GM21528 (cell line): ENCODE results near the gene CDK18.
"Not testable (repeated sequence)": the region's sequence is repeated elsewhere in the genome, so short reads cannot be mapped to it uniquely, and the experiment has no call there.

Experiments used
- ATAC-seq: cut with Tn5 transposase; IDR thresholded peaks from one replicate; pipeline ENCODE4 v1.9.1; 2021; ENCODE audit warnings: mild to moderate bottlenecking, moderate library complexity; ENCODE audit not compliant: unreplicated experiment, low FRiP score

The CDK18 gene

DNA sequence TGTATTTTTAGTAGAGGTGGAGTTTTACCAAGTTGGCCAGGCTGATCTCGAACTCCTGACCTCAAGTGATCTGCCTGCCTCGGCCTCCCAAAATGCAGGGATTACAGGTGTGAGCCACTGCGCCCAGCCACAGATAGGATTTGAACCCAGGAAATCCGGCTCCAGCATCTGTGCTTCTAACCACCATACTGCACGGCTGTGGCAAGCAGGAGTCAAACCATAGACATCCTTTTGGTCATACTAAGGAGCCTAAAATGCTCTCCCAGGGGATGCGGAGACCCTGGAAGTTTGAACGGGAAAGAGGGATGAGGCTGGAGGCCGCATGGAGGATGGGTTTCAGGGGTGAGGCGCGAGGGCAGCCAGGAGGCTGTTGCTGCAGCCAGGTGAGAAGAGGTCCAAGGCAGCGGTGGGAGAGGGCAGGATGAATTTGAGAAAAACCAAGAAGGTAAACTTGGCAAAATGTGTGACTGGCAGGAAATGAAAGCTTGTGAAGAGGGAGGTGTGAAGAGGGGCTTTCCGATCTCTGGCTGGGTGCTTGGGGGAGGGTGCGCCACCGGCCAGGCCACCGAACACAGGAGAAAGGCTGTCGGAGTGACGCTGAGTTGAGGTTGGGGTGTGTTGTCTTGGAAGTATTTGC, 24.0 kb upstream of the CDK18 start:
- no peak for ATAC-seq

DNA sequence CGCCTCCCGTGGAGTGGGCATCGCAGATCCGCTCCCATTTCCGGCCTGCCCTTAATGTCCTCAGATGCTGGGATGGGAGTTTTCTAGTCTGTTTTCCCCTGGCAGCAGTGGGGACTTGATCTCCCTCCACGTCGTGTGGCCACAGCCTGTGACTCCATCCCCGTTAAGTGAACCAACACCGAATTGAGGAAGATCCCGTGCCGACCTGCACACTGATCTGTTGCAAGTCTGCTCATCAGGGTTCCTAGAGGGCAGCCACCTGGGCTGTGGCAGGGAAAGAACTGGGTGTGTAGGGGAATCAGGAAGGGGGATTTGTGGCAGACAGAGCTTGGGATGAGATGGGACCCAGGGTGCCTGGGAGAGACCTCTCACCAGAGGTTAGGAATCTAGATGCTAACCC, 23.3 kb upstream of the CDK18 start:
- ATAC-seq: no peak

DNA sequence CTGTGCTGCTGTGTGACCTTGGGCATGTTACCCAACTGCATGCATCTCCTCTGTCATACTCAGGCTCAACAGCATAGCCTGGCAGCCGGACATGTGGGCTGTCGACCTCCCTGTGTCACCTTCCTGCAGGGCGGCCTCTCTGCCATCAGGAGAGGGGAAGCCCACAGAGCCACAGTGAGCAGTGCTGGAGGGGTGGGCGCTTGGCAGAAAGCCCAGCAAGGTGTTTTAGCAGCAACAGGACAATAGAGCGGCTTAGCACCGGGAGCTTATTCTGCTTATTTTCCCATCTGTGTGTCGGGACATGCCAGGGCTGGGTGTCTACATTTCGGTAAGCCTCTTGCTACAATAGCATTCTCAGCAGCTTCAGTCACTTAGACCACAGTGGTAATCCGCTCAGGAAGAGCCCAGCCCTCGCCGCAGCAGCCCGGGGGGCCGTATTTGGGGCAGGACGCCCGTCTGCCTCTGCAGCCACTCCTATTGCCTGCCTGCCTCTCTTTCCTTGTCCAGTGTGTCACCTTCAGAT, 22.8 kb upstream of the CDK18 start:
- no peak for ATAC-seq

DNA sequence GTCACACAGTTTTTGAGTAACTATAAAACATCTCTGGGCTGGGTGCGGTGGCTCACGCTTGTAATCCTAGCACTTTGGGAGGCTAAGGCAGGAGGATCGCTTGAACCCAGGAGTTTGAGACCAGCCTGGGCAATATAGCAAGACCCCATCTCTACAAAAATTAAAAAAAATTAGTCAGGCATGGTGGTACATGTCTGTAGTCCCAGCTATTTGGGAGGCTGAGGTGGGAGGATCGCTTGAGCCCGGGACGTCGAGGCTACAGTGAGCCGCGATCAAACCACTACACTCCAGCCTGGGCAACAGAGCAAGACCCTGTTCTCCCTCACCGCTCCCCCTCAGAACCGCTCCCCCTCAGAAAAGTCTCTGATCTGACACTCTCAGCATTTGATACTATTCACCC, 21.9 kb upstream of the CDK18 start:
- not testable (repeated sequence) for ATAC-seq

DNA sequence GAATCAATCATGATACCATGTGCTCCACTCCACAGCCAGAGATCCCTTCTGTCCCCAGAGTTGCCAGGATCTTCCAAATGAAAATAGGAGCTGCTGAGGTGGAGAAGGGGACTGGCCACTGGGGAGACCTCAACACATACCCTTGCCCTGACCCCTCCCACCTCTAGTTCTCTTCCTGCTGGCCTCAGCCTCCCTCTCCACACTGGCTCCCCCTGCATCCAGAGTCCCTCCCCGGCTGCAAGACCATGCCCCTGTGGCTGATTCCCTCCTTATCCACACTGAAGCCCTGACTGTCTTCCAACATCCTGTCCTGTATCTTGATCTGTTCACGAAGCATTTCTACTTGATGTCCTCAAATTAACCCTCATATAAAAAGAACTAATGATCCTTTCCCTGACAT, 21.1 kb upstream of the CDK18 start:
- no peak for ATAC-seq

DNA sequence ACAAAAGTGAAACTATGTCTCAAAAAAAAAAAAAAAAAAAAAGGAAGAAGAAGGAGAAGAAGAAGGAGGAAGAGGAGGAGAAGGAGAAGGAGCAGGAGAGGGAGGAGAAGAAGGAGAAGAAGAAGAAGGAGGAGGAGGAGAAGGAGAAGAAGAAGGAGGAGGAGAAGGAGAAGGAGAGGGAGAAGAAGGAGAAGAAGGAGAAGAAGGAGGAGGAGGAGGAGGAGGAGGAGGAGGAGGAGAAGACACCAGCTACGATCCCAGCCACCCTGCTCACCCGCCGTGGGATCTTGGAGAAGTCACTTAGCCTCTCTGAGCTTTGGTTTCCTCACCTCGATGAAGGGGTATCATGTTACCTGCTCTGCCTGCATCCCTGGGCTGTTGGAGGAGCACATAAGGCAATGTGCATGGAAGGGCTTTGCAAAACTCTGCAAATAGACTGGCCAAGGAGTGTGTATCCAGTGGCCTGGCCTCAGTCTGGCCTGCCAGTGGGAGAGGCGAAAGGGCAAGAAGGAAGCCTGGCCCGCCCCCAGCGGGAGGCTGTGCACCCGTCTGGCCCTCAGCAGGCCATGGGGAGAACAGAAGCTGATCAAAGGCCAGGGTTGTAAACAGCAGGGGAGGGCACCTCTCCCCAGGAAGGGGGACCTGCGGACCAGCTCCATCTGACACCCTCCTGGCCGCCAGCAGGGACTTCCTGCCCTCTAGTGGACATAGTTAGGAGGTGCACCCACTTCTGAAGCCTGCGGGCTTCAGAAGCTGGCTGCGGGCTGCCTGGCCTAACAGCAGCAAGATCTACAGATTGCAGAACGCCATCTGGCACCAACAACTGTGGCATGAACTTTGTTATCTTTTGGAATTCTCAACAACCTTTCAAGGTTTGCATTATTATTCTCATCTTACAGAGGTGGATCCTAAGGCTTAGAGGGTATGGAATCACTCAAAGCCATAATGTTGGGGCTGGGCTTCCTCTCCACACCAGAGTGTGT, 19.2 kb upstream of the CDK18 start:
- no peak for ATAC-seq

DNA sequence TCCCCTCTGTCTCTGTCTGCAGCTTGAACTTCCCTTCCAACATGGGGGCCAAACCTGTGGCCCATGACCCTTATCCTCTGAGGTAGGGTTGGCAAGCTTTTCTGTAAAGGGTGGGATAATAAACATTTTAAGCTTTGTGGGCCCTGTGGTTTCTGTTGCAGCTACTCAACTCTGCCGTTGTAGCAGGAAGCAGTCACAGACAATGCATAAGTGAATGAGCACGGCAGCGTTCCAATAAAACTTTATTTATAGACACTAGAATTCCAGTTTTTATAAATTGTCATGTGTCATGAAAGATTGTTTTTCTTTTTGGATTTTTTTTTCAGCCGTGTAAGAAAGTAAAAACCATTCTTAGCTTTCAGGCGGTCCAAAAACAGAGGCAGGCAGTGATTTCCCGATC, 18.2 kb upstream of the CDK18 start:
- ATAC-seq: no peak

DNA sequence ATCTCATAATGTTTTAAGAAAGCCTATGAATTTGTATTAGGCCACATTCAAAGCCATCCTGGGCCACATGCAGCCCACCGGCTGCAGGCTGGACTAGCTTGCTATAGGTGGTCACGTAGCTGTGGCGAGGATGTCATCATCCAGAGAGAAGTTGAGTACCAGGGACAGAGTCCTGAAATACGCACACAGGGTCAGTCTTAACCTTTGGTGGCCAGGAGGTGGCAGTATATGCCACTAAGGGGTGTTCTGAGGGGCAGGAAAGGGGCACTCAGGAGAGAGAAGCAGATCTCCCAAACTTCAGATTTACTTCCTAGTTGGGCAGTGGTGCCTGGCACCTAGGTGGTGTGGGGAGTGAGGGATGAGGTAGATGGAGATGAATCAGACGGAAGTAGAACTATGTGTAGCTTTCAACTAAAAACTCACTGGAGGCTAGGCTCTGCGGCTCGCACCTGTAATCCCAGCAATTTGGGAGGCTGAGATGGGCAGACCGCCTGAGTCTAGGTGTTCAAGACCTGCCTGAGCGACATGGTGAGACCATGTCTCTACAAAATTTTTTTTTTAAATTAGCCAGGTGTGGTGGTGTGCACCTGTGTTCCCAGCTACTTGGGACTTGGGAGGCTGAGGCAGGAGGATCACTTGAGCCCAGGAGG, 16.3 kb upstream of the CDK18 start:
- ATAC-seq: no peak

DNA sequence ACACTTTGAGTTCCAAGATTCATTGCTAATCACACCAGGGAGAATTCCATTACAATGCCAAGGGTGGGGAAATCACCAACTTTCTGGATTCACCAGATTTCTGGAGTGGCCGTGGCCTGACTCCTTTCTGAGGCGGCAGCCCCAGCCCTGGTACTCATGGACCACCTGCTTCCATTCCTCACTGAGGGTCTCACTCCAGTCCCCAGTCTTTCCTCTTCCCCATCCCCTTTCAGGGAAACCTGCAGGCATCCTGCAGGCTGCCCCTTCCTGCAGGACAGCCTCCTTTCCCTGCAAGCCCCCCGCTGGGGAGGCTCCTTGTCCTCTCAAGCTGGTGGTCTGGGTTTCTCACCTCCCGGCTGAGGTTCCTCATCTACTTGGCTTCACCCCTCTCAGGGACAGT, 12.7 kb upstream of the CDK18 start:
- ATAC-seq: no peak

DNA sequence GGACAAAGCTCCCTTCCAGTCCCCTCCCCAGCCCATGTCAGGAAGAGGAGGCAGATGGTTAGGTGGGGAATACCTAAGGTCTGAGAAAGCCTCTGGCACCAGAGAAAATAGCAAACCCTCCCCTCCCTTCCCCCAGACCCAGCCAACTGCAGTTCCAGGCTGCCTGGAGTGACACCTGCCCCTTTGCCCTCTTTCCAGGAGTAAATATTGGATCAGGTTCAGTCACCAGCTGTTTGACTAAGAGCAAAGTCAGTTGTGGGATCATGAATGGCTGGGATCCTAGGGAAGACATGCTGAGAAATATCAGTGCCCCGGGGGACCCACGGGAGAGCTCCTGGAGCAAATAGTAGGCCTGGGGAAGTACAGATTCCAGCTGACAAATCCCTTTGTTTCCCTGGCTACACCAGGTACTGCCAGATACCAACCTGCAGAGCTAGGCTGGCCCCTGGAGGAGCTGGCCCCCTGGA, 12.2 kb upstream of the CDK18 start:
- ATAC-seq: no peak

DNA sequence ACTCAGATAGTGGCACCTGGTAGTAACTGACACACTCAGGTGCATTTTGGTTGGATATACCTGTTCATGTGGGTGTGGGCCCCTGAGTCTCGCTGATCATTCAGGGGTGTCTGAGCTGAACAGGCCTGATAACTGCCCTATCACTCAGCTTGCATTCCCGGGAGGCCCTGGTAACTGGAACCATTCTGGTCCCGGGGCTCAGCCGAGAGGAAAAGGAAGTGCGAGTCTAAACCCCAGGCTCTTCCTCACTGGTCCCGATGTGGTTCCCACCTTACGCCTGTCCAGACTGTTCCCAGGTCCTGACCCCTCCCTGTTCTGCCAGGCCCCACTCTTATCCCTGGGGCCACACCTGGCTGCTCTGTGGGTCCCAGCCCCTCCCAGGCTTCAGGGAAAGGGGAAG, 11.7 kb upstream of the CDK18 start:
- ATAC-seq: no peak

DNA sequence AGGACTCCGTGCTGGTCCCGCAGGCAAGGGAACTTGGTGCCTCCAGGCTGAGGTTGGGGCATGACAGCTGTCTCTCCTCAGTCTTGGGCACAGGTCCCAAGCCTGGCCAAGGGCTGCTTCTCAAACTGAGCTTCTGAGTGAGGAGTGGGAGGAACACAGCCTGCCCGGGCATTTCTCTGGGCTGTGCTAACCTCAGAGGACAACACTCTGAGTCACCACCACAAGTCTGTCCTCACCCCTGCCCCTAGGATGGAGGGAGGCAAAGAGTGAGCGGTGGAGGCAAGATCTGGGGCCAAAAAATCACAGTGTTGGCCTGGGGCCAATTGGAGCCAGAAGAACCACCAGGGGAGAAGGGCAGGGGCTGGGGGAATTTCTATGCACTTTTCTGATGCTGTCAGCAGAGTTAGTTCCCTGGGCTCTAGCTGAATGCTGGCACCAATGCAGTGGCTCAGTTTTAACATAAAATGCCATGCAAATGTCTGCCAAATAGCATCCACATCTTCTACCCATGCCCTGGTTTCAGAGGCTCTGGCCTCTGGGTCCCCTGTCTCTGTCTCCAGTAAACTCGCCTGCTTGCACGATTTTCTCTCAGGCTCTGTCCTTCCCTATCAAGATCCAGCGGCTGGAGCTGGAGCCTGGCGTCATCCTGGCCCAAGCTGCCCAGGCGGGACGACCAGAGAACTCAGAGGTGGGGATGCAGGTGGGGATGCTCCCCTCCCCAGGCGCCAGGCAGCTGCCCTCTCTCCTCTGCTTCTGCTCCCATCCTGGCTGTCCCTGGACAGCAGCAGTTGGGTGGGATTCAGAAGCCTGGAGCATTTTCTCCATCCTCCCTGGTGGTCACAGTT, 11.0 kb upstream of the CDK18 start:
- no peak for ATAC-seq

DNA sequence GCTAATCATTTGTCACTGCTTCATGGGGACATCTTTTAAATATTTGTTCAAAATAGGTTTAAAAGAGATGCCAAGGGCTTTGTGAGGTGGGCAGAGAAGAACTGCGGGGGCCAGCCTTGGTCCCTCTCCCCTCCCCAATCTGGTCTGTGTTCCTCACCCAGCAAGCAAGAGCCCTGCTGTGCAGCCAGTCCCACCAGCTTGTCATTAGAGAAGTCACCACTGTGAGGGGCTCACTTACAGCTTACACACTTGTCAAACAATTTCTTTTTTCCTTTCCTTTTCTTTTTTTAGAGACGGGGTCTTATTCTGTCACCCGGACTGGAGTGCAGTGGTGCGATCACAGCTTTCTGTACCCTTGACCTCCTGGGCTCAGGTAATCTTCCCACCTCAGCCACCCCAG, 10.4 kb upstream of the CDK18 start:
- no peak for ATAC-seq

DNA sequence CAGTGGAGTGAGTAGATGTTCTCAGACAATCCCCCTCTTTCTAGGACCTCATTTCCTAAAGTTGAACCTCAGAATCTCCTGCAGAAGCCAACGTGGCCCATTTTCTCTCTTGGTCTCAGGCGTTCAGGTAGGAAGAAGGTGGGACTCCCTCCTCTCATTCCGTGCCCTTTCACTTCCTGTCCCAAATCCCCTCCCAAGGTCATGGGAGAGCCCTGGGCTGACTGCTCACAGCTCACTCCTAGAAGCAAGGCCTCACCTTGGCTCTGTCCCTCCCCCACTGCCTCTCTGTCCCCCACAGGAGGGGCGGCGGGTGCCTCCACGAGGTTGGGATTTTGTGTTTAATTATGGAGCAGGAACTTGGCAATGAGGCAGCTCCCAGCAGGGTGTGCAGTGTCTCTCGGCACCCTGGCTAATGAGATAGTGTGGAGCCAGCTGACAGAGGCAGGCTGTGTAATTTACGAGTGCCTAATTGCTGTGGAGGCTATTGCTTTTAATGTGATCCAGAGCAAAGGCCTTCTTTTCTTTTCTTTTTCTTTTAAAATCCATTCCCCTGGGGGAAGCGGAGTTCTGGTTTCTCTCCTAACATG, 9.1 kb upstream of the CDK18 start:
- no peak for ATAC-seq

DNA sequence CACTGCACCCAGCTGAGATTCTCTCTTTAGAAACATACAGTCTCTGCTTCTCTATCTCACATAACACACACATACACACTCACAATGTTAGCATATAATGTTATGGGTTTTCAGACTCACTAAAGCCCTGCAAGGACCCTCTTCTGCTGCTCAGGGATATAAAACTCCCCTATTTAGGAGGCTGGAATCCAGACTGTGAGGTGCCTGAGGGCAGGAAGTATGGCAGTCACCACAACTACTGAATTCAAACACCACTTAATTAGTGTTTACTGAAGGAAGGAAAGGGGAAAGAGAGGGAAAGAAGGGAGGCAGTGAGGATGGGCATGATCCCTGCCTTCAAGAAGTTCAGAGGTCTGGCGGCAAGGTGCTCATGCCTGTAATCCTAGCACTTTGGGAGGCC, 7.8 kb upstream of the CDK18 start:
- no peak for ATAC-seq

DNA sequence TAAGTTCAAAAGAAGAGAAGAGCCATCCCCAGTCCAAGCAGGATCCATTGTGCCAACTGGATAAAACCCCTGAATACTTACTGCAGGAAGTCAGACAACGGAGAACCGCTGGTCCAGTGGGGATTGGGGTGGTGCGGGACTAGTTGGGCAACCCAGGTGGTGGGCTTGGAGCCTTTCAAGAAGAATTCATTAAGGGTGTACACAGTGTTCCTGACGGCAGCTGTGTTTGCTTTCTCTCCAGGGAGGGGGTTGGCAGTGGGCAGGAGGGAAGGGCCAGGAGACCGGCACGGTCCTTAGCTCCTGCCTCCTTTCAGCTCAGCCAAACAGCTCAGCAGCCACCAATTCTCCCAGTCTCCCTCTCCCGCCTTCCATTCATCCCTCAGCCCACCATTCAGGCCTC, 7.1 kb upstream of the CDK18 start:
- no peak for ATAC-seq

DNA sequence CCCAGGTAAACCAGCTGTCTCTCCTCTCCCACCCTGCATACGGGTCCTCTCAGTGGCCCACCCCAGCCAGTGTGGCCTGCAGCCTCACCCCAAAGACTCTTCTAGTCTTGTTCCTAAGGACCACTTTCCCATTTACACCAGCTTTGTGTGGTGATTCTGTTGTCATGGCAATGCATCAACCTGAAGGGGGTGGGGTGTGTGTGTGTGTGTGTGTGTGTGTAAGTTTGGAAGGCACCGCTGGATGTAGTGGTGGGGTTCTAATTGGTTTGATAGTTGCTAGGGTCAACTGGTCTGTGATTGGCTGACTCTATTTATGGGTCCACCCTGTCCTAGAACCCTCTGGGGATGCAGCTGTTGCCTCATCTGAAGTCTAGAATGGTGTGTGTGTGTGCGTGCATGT, 4.7 kb upstream of the CDK18 start:
- ATAC-seq: no peak

DNA sequence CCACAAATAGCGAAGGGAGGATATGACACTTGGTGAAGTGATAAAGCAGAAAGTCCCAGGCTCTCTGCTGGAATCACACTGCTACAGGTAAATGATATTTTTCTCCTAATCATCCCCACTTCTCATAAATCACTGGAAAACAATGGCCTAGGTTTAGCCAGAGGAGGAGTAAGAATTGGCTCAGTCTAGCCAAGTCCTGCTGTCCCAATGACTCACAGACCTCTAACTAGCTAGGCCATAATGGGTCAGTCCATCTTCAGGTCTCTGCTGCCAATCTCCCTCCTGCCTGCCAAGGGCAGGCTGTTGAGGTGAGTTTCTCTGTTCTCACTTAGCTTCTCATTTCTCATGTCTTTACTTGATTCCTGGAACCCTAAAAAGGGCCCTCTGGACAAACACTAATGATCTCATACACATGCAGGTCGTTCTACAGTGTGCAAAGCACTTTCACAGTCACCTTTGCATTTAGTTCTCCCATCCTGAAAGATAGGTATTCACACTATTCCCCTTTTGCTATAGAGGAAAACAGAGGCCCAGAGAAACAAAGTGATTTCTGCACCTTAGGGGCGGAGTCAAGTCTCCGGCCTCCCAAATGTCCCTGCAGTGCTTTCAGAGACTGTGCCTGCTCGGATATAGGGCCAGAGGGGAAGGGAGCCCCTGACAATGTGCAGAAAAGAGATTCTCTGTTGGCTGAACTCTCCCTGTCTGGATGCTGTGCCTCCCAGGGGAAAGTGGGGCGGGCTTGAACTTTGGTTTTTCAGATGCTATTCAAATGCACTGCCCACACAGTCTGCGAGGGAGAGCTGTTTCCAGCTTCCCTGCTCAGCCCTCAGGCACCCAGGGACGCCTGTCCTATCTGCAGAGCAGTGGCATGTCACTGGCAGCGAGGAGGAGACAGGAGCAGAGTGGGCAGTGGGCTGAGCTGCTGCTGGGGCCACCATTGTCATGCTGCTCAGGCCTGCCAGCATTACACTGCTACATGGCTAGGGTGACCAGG, 3.9 kb upstream of the CDK18 start:
- no peak for ATAC-seq
